Activated T-cell treated with anti-CD3 and anti-CD28 coated beads, Interleukin-2, amount 50 U/mL, for 4 hours (primary cell): ENCODE results near the gene ZNF311. TPM values are rescaled to one million over a fixed set of nuclear protein-coding genes. Genes with fewer than 3 reads are reported as not detected.

Experiments used
- ATAC-seq, 2 donors: fragments of 200-7000 bp; cut with Tn5 transposase; one replicate each; pipeline ENCODE4 v1.10.0; 2021
- DNase-seq: peaks from one replicate; pipeline ENCODE4 v3.0.0-alpha.2; 2020
- H3K27me3 Mint-ChIP-seq: one replicate; pipeline ENCODE4 v1.8.0; 2021; ENCODE audit warnings: low read depth, mixed read lengths
- H3K36me3 Mint-ChIP-seq: one replicate; pipeline ENCODE4 v1.8.0; 2022; ENCODE audit warnings: mixed read lengths; ENCODE audit not compliant: insufficient read depth
- H3K4me1 Mint-ChIP-seq: one replicate; pipeline ENCODE4 v1.8.0; 2021; ENCODE audit warnings: low read depth, mixed read lengths
- H3K4me3 Mint-ChIP-seq: one replicate; pipeline ENCODE4 v1.8.0; 2021; ENCODE audit warnings: mild to moderate bottlenecking, moderate library complexity, mixed read lengths
- H3K9me3 Mint-ChIP-seq: one replicate; pipeline ENCODE4 v1.8.0; 2021; ENCODE audit warnings: mixed read lengths
- total RNA-seq, 3 donors: library from RNA; stranded (reverse); gene quantifications; one replicate each; pipeline ENCODE4 v1.2.1, GENCODE V29; 2021

Gene ZNF311
- under 1 TPM; 0.48 to 0.53 (median 0.52) TPM for total RNA-seq

GRCh38 chr6:29005183-29005885 is at the start of gene ZNF311:
Gene ZNF311, minus strand, starts transcription at chr6:29005315. Its CDS starts 1,361 bp downstream, at chr6:29003954.
- DNase-seq (no peak), ATAC-seq (peak; percentile 94 to 98)
- peak within 1 kb of the TSS; percentile 83 for H3K4me3 Mint-ChIP-seq
- H3K27me3 Mint-ChIP-seq = peaks cover 7% of the 10 kb centered on the region
- peaks cover 14% of the 10 kb centered on the region for H3K4me1 Mint-ChIP-seq
- H3K9me3 Mint-ChIP-seq = peaks cover 6% of the 10 kb centered on the region
- H3K36me3 Mint-ChIP-seq = no peaks in the 10 kb centered on the region

GRCh38 chr6:29051680-29052079 is 46.6 kb upstream of the ZNF311 start:
- ATAC-seq (no peak), DNase-seq (no peak)
- H3K36me3 Mint-ChIP-seq = no peaks in the 10 kb centered on the region
- no peaks in the 10 kb centered on the region for H3K9me3 Mint-ChIP-seq
- H3K4me3 Mint-ChIP-seq = no peak overlapping the region
- no peaks in the 10 kb centered on the region for H3K4me1 Mint-ChIP-seq
- peaks cover 31% of the 10 kb centered on the region for H3K27me3 Mint-ChIP-seq

DNA sequence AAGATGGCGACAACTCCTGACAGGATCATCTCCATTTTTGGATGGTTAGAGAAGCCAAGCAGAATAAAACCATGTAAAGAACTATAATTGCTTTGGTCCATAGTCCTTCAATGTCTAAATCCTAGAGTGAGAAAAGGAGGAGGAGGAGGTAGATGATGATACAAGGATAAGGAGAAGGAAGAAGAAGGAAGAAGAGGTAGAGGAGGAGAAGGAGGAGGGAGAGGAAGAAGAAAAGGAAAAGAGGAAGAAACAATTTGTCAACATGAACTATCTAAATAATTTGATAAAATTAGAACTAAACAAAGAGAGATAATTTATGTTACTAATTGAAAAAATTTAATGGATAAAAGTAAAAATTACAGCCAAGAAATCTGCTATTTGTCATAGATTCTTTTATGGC is 40.0 kb upstream of the ZNF311 start, which contains the start of gene OR2W1:
Gene OR2W1, minus strand, starts transcription at position 101 of the 400 bp plus-strand sequence. Its CDS starts 0 bp downstream, at position 101.
- ATAC-seq (no peak), DNase-seq (no peak)
- Mint-ChIP-seq H3K27me3 (peaks cover 42% of the 10 kb centered on the region), H3K4me3 (no peak within 1 kb of the TSS), H3K36me3 (no peaks in the 10 kb centered on the region), H3K9me3 (peaks cover 3% of the 10 kb centered on the region), H3K4me1 (no peaks in the 10 kb centered on the region)

GRCh38 chr6:29035951-29036350 is 30.8 kb upstream of the ZNF311 start:
- DNase-seq (no peak), ATAC-seq (no peak)
- Mint-ChIP-seq H3K4me1 (no peaks in the 10 kb centered on the region), H3K9me3 (no peaks in the 10 kb centered on the region), H3K36me3 (no peaks in the 10 kb centered on the region), H3K4me3 (no peak overlapping the region), H3K27me3 (peaks cover 31% of the 10 kb centered on the region)

- ATAC-seq = no peak
- no peaks in the 10 kb centered on the region for H3K36me3 Mint-ChIP-seq
- peaks cover 50% of the 10 kb centered on the region for H3K27me3 Mint-ChIP-seq
- H3K4me1 Mint-ChIP-seq = no peaks in the 10 kb centered on the region
- H3K4me3 Mint-ChIP-seq = no peak overlapping the region
- no peaks in the 10 kb centered on the region for H3K9me3 Mint-ChIP-seq
- DNase-seq = no peak
Measured at GRCh38 chr6:29028821-29029220, 23.7 kb upstream of the ZNF311 start.

DNA sequence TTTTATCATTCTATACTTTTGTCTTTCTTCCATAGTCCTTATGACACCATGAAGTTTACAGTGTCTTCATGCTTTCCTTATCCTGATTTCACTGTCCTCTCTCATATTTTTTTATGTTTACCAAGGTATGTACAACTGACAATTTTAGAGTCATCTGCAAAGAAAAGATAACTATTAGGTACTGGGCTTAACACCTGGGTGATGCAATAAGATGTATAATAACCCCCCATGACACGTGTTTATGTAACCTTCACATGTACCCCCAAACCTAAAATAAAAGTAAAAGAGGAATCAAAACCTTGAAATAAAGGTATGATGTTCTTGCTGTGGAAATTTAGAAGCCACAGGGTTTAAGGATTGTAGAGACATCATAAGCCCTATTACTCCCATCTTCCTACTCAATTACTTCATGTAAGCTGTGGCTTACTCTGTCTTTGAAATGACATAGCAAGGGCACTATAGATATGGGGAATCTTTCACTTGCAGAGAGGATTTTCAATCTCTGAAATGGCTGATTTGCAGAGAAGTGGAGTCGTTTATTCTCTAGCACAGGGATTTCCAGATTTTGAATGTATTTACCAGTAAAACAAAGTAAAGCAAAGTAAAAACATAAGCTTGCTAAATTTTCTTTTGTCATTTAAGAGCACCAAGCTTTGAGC is 20.9 kb upstream of the ZNF311 start:
- no peak for DNase-seq
- no peaks in the 10 kb centered on the region for H3K9me3 Mint-ChIP-seq
- peaks cover 57% of the 10 kb centered on the region for H3K27me3 Mint-ChIP-seq
- no peak for ATAC-seq
- no peaks in the 10 kb centered on the region for H3K4me1 Mint-ChIP-seq
- no peak overlapping the region for H3K4me3 Mint-ChIP-seq
- H3K36me3 Mint-ChIP-seq = no peaks in the 10 kb centered on the region

DNA sequence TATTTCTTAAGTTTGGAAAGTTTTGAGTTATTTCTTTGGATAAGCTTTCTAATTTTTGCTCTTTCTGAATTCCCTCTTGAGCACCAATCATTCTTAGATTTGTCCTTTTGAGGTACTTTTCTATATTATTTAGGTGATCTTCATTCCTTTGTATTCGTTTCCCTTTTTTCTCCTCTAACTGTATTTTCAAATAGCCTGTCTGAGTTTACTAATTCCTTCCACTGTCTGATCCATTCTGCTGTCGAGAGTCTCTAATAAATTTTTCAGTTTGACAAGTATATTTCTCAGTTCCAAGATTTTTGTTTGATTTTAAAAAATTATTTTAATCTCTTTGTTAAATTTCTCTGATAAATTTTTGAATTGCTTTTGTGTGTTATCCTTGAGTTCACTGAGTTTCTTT is 16.3 kb upstream of the ZNF311 start:
- Mint-ChIP-seq H3K4me1 (peaks cover 6% of the 10 kb centered on the region), H3K36me3 (no peaks in the 10 kb centered on the region), H3K27me3 (peaks cover 36% of the 10 kb centered on the region), H3K9me3 (no peaks in the 10 kb centered on the region), H3K4me3 (no peak overlapping the region)
- DNase-seq = no peak
- no peak for ATAC-seq

DNA sequence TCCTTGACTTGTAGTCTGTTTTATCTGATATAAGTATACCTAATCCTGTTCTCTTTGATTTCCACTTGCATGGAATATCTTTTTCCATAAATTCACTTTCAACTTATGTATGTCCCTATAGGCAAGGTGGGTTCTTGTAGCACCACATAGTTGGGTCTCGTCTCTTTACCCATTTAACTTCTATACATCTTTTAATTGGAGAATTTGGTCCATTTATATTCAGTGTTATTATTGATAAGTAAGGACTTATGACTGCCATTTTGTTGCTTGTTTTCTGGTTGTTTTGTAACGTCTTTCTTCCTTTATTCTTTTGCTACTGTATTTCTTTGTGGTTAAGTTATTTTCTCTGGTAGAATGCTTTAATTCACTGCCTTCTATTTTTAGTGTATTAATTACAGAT is 14.5 kb upstream of the ZNF311 start:
- Mint-ChIP-seq H3K27me3 (peaks cover 28% of the 10 kb centered on the region), H3K4me3 (no peak overlapping the region), H3K9me3 (no peaks in the 10 kb centered on the region), H3K36me3 (no peaks in the 10 kb centered on the region), H3K4me1 (peaks cover 11% of the 10 kb centered on the region)
- ATAC-seq = no peak
- DNase-seq = no peak

- ATAC-seq = no peak
Measured at GRCh38 chr6:29017428-29017802, 12.3 kb upstream of the ZNF311 start.

GRCh38 chr6:29016559-29017427 is 11.7 kb upstream of the ZNF311 start:
- Mint-ChIP-seq H3K27me3 (peaks cover 21% of the 10 kb centered on the region), H3K4me3 (peak overlapping the region; percentile 87), H3K9me3 (no peaks in the 10 kb centered on the region), H3K36me3 (no peaks in the 10 kb centered on the region), H3K4me1 (peaks cover 11% of the 10 kb centered on the region)
- ATAC-seq (peak; percentile 86 to 90), DNase-seq (peak; percentile 84)

More at GRCh38 chr6:29017428-29017802, 12.3 kb upstream of the ZNF311 start:
- Mint-ChIP-seq H3K9me3 (no peaks in the 10 kb centered on the region), H3K4me1 (peaks cover 11% of the 10 kb centered on the region), H3K27me3 (peaks cover 27% of the 10 kb centered on the region), H3K36me3 (no peaks in the 10 kb centered on the region), H3K4me3 (peak overlapping the region; percentile 87)
- DNase-seq = no peak

DNA sequence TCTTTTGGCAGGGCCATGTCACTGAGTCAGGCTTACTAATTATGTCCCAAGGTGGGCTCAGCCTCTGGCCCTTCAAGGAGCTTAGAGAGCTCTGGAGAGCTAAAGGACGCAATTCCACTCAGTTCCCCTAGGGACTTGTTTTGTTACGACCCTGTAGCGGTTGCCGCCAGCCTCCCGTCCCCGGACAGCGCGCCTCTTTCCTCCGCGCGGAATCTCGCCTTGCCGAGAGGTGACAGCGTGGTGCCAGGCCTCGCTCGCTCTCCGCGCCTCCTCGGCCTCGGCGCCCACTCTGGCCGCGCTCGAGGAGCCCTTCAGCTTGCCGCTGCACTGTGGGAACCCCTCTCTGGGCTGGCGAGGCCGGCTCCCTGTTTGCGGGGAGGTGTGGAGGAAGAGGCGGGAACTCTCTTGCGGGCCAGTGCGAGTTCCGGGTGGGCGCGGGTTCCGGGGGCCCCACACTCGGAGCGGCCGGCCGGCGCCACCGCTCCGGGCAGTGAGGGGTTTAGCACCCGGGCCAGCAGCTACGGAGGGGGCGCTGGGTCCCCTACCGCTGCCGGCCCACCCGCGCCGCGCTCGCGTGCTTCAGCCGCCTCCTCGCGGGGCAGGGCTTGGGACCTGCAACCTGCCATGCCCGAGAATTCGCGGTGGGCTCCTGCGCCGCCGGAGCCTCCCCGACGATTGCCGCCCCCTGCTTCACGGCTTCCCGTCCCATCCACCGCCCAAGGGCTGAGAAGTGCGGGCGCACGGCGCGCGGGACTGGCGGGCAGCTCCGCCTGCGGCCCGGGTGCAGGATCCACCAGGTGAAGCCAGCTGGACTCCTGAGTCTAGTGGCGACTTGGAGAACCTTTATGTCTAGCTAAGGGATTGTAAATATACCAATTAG is 9.9 kb upstream of the ZNF311 start:
- ATAC-seq = no peak
- no peak for DNase-seq
- Mint-ChIP-seq H3K36me3 (no peaks in the 10 kb centered on the region), H3K9me3 (no peaks in the 10 kb centered on the region), H3K4me1 (peaks cover 19% of the 10 kb centered on the region), H3K4me3 (no peak overlapping the region), H3K27me3 (peaks cover 25% of the 10 kb centered on the region)

- Mint-ChIP-seq H3K36me3 (no peaks in the 10 kb centered on the region), H3K4me1 (peaks cover 12% of the 10 kb centered on the region), H3K27me3 (peaks cover 25% of the 10 kb centered on the region), H3K4me3 (peak overlapping the region; percentile 83), H3K9me3 (no peaks in the 10 kb centered on the region)
- peak; percentile 26 for DNase-seq
- ATAC-seq = peak; percentile 64 to 71
Measured at GRCh38 chr6:29011276-29011734, 6.2 kb upstream of the ZNF311 start.

GRCh38 chr6:29009358-29009757 is 4.2 kb upstream of the ZNF311 start:
- Mint-ChIP-seq H3K36me3 (no peaks in the 10 kb centered on the region), H3K4me1 (peaks cover 22% of the 10 kb centered on the region), H3K9me3 (peaks cover 6% of the 10 kb centered on the region), H3K4me3 (no peak overlapping the region), H3K27me3 (peaks cover 22% of the 10 kb centered on the region)
- DNase-seq = no peak
- ATAC-seq = no peak
